T47D (cell line): ENCODE measurements around the gene FGD6.

Experiments used
- DNase-seq, 2 experiments: peaks; one replicate each; pipeline versions ENCODE4 v3.0.0 to v3.0.0-alpha.2; 2011 to 2012; ENCODE audit warnings: low read depth in 1 of 2, low spot score in 1 of 2
- JUND ChIP-seq: IDR thresholded peaks from 2 replicates; pipeline ENCODE4 v1.6.1; 2012; ENCODE audit warnings: low read depth
- in situ Hi-C: cut with HindIII; loops from 2 replicates; pipeline ENCODE4 v1.10.0; 2016; ENCODE audit warnings: low sequenced_read_pairs, low pct_unique_long_range_greater_than_20kb

The FGD6 gene

GRCh38 chr12:95136598-95136997 lies 80.7 kb downstream of the FGD6 start:
- no peak for TF ChIP-seq JUND
- in situ Hi-C loops = no loop called here

GRCh38 chr12:95134085-95134484 lies 83.2 kb downstream of the FGD6 start:
- DNase-seq = no peak
- no peak for TF ChIP-seq JUND
- in situ Hi-C loops = no loop called here

More at GRCh38 chr12:95136598-95136997, 80.7 kb downstream of the FGD6 start:
- no peak for DNase-seq

GRCh38 chr12:95131589-95132340 lies 85.5 kb downstream of the FGD6 start:
- in situ Hi-C loops = no loop called here
- no peak for TF ChIP-seq JUND
- DNase-seq = no peak

GRCh38 chr12:95130096-95130495 lies 87.2 kb downstream of the FGD6 start:
- in situ Hi-C loops = no loop called here
- no peak for DNase-seq
- no peak for TF ChIP-seq JUND

- no peak for DNase-seq
- in situ Hi-C loops = no loop called here
- TF ChIP-seq JUND = no peak
Observed at GRCh38 chr12:95129115-95129514, 88.2 kb downstream of the FGD6 start.

- in situ Hi-C loops = no loop called here
- TF ChIP-seq JUND = no peak
- no peak for DNase-seq
Observed at GRCh38 chr12:95126736-95127135, 90.5 kb downstream of the FGD6 start.

- DNase-seq = no peak
- in situ Hi-C loops = no loop called here
- no peak for TF ChIP-seq JUND
Observed at GRCh38 chr12:95126076-95126475, 91.2 kb downstream of the FGD6 start.

- TF ChIP-seq JUND = no peak
- no peak for DNase-seq
- in situ Hi-C loops = no loop called here
Observed at GRCh38 chr12:95124106-95124505, 93.2 kb downstream of the FGD6 start.

- TF ChIP-seq JUND = no peak
- no peak for DNase-seq
- in situ Hi-C loops = no loop called here
Observed at GRCh38 chr12:95118788-95119179, 98.5 kb downstream of the FGD6 start.

GRCh38 chr12:95118138-95118787 lies 99.0 kb downstream of the FGD6 start:
- in situ Hi-C loops = no loop called here
- DNase-seq = no peak

GRCh38 chr12:95117178-95117599 lies 100.1 kb downstream of the FGD6 start:
- in situ Hi-C loops = no loop called here
- peak; percentile 49 to 85 for DNase-seq
- no peak for TF ChIP-seq JUND

More at GRCh38 chr12:95118138-95118787, 99.0 kb downstream of the FGD6 start:
- no peak for TF ChIP-seq JUND

GRCh38 chr12:95116773-95117172 lies 100.5 kb downstream of the FGD6 start:
- no peak for DNase-seq
- TF ChIP-seq JUND = no peak
- in situ Hi-C loops = no loop called here

GRCh38 chr12:95116341-95116740 lies 100.9 kb downstream of the FGD6 start:
- no peak for DNase-seq
- in situ Hi-C loops = no loop called here

More at GRCh38 chr12:95116341-95116740, 100.9 kb downstream of the FGD6 start:
- no peak for TF ChIP-seq JUND
